Measurements from ENCODE around the gene TUBG1. TPM values are rescaled to one million over a fixed set of nuclear protein-coding genes. Genes with fewer than 3 reads are reported as not detected.

TUBG1 gene
- polyA plus RNA-seq, 3 donors = 53.5 to 63.6 (median 54.5) TPM

Other genes with a start within 250 kb of the TUBG1 start
- gene STAT3, start 221.2 kb upstream of the TUBG1 start, polyA plus RNA-seq (ENCODE audit: insufficient read length in 3 of 3) = 10 to 100 TPM; 53.3 to 57.0 (median 55.3) TPM
- 10 to 100 TPM; 55.5 to 64.4 (median 59.5) TPM for gene CAVIN1, start 186.4 kb upstream of the TUBG1 start, polyA plus RNA-seq (ENCODE audit: insufficient read length in 3 of 3)
- gene ATP6V0A1, start 150.8 kb upstream of the TUBG1 start, polyA plus RNA-seq (ENCODE audit: insufficient read length in 3 of 3) = 10 to 100 TPM; 44.0 to 51.5 (median 48.6) TPM
- 10 to 100 TPM; 18.1 to 22.8 (median 20.4) TPM for gene NAGLU, start 73.4 kb upstream of the TUBG1 start, polyA plus RNA-seq (ENCODE audit: insufficient read length in 3 of 3)
- gene HSD17B1, start 56.8 kb upstream of the TUBG1 start, polyA plus RNA-seq (ENCODE audit: insufficient read length in 3 of 3) = 1 to 10 TPM; 3.0 to 4.1 (median 3.6) TPM
- gene COASY, start 47.5 kb upstream of the TUBG1 start, polyA plus RNA-seq (ENCODE audit: insufficient read length in 3 of 3) = 10 to 100 TPM; 54.0 to 58.4 (median 54.8) TPM
- gene MLX, start 42.6 kb upstream of the TUBG1 start, polyA plus RNA-seq (ENCODE audit: insufficient read length in 3 of 3) = 10 to 100 TPM; 33.9 to 35.7 (median 34.7) TPM
- 10 to 100 TPM; 16.3 to 21.5 (median 19.0) TPM for gene PSMC3IP, start 32.0 kb upstream of the TUBG1 start, polyA plus RNA-seq (ENCODE audit: insufficient read length in 3 of 3)
- gene RETREG3, start 309 bp upstream of the TUBG1 start, polyA plus RNA-seq (ENCODE audit: insufficient read length in 3 of 3) = 10 to 100 TPM; 43.1 to 44.1 (median 43.3) TPM
- 10 to 100 TPM; 19.5 to 20.7 (median 20.0) TPM for gene TUBG2, start 49.6 kb downstream of the TUBG1 start, polyA plus RNA-seq (ENCODE audit: insufficient read length in 3 of 3)
- gene PLEKHH3, start 67.3 kb downstream of the TUBG1 start, polyA plus RNA-seq (ENCODE audit: insufficient read length in 3 of 3) = 10 to 100 TPM; 11.0 to 12.7 (median 11.5) TPM
- 1 to 10 TPM in 2 of 3 donors, under 1 TPM in 1; 0.87 to 1.1 (median 1.0) TPM for gene CCR10, start 72.2 kb downstream of the TUBG1 start, polyA plus RNA-seq (ENCODE audit: insufficient read length in 3 of 3)
- gene CNTNAP1, start 72.8 kb downstream of the TUBG1 start, polyA plus RNA-seq (ENCODE audit: insufficient read length in 3 of 3) = 1 to 10 TPM; 6.4 to 7.1 (median 7.0) TPM
- 10 to 100 TPM; 37.3 to 44.1 (median 40.8) TPM for gene EZH1, start 135.4 kb downstream of the TUBG1 start, polyA plus RNA-seq (ENCODE audit: insufficient read length in 3 of 3)
- 10 to 100 TPM; 87.3 to 96.7 (median 92.2) TPM for gene RAMP2, start 151.5 kb downstream of the TUBG1 start, polyA plus RNA-seq (ENCODE audit: insufficient read length in 3 of 3)
- gene VPS25, start 163.8 kb downstream of the TUBG1 start, polyA plus RNA-seq (ENCODE audit: insufficient read length in 3 of 3) = 100 to 1,000 TPM in 1 of 3 donors, 10 to 100 TPM in 2; 95.3 to 105 (median 97.8) TPM
- 10 to 100 TPM in 2 of 3 donors, 1 to 10 TPM in 1; 8.7 to 11.2 (median 11.0) TPM for gene WNK4, start 170.9 kb downstream of the TUBG1 start, polyA plus RNA-seq (ENCODE audit: insufficient read length in 3 of 3)
- 100 to 1,000 TPM; 162 to 191 (median 178) TPM for gene COA3, start 189.0 kb downstream of the TUBG1 start, polyA plus RNA-seq (ENCODE audit: insufficient read length in 3 of 3)
- gene CNTD1, start 189.2 kb downstream of the TUBG1 start, polyA plus RNA-seq (ENCODE audit: insufficient read length in 3 of 3) = 1 to 10 TPM; 1.6 to 2.0 (median 1.7) TPM
- 10 to 100 TPM; 74.8 to 80.9 (median 78.8) TPM for gene BECN1, start 214.6 kb downstream of the TUBG1 start, polyA plus RNA-seq (ENCODE audit: insufficient read length in 3 of 3)
- 100 to 1,000 TPM; 109 to 116 (median 114) TPM for gene PSME3, start 223.7 kb downstream of the TUBG1 start, polyA plus RNA-seq (ENCODE audit: insufficient read length in 3 of 3)
- under 1 TPM; 0.74 to 0.82 (median 0.80) TPM for gene AOC2, start 234.9 kb downstream of the TUBG1 start, polyA plus RNA-seq (ENCODE audit: insufficient read length in 3 of 3)
- gene AOC3, start 241.5 kb downstream of the TUBG1 start, polyA plus RNA-seq (ENCODE audit: insufficient read length in 3 of 3) = 1 to 10 TPM; 4.8 to 6.2 (median 5.3) TPM

Data from right renal cortex interstitium (tissue), 3 donors.